PC-9 (cell line): ENCODE results near the gene ANKRD13B.

Experiments
- CTCF ChIP-seq: fragments of 200-600 bp; sonication (generic); conservative IDR thresholded peaks from 2 replicates; pipeline ENCODE4 v1.6.1; 2017; ENCODE audit warnings: mixed run types, antibody characterized with exemption, mild to moderate bottlenecking, moderate library complexity
- EZH2 ChIP-seq: fragments of 200-600 bp; sonication (generic); IDR thresholded peaks from 2 replicates; pipeline ENCODE4 v1.8.0; 2017; ENCODE audit warnings: antibody characterized with exemption, low read depth

DNA sequence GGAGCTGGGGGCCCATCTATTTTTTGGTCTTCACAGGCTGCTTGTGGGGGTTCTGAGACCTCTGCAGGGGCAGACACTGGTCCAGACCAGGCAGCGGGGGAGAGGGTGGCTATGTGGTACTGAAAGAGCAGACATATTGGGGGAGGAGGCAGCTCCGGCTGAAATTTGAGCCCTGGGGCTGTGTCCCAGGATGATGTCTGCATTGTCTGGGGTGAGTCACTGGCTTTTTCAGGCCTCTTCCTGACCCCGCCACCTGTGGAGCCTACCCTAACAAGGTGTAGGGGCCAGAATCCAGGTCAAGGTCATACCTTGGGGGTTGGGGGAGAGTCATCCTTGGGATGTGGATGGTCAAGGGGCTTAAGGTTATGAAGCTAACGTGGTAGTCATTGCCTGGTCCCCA, 27.3 kb downstream of the ANKRD13B start:
- no peak for TF ChIP-seq CTCF
- no peak for TF ChIP-seq EZH2
